Tibial nerve (tissue), 4 donors: Measurements from ENCODE around the gene SLC12A7. TPM values are rescaled to one million over a fixed set of nuclear protein-coding genes. Genes with fewer than 3 reads are reported as not detected.

ENCODE experiments used
- DNase-seq, 2 donors: peaks; one replicate each; pipeline ENCODE4 v3.0.0-alpha.2; 2019; ENCODE audit warnings: low spot score in 2 of 2
- H3K27ac ChIP-seq, 4 donors: fragments of 200-600 bp; sonication (generic) in 3 of 4; one replicate each; pipeline ENCODE4 v1.5.1; 2017 to 2019; ENCODE audit warnings: mild to moderate bottlenecking in 1 of 4
- H3K27me3 ChIP-seq, 2 donors: fragments of 200-600 bp; sonication (generic) in 1 of 2; one replicate each; pipeline versions ENCODE4 v1.5.1 to v1.6.0; 2017 to 2019
- H3K36me3 ChIP-seq, 3 donors: fragments of 200-600 bp; sonication (generic); one replicate each; pipeline ENCODE4 v1.5.1; 2018 to 2019
- H3K4me1 ChIP-seq, 4 donors: fragments of 200-600 bp; sonication (generic) in 3 of 4; one replicate each; pipeline ENCODE4 v1.5.1; 2017 to 2019
- H3K4me3 ChIP-seq, 4 donors: fragments of 200-600 bp; sonication (generic) in 3 of 4; one replicate each; pipeline ENCODE4 v1.5.1; 2017 to 2019; ENCODE audit warnings: mild to moderate bottlenecking in 1 of 4, moderate library complexity in 1 of 4
- H3K9me3 ChIP-seq, 4 donors: fragments of 200-600 bp; sonication (generic) in 3 of 4; one replicate each; pipeline ENCODE4 v1.5.1; 2017 to 2019
- CTCF ChIP-seq, 5 experiments: fragments of 200-600 bp in 3 of 5; fragments of 450-650 bp in 2 of 5; sonication (generic) in 3 of 5; IDR thresholded peaks; one replicate each; pipeline ENCODE4 v1.5.1; 2016 to 2019; ENCODE audit warnings: antibody characterized with exemption in 5 of 5, mild to moderate bottlenecking in 3 of 5, moderate library complexity in 2 of 5
- EP300 ChIP-seq, 2 donors: sonication (generic); formaldehyde crosslinking; IDR thresholded peaks; one replicate each; pipeline ENCODE4 v1.6.1; 2017; ENCODE audit warnings: antibody characterized with exemption in 2 of 2, mild to moderate bottlenecking in 1 of 2
- POLR2A ChIP-seq, 2 donors: fragments of 450-650 bp; IDR thresholded peaks; one replicate each; pipeline ENCODE4 v1.6.1; 2017; ENCODE audit warnings: antibody characterized with exemption in 2 of 2, mild to moderate bottlenecking in 2 of 2, moderate library complexity in 2 of 2
- WGBS, 2 donors: methylation state at CpG; one replicate each; pipeline ENCODE4 v1.1.5; 2018; 5-methylcytosine and 5-hydroxymethylcytosine counted together
- total RNA-seq, 4 donors: library from RNA; depleted of rRNA; stranded (reverse); fragments of >200 nt; gene quantifications; one replicate each; pipeline ENCODE4 v1.1.0, GENCODE V29; 2016

SLC12A7 gene
- total RNA-seq, 4 donors from 2014 or later: 11.4 to 39.3 (median 18.8) TPM

GRCh38 chr5:1107167-1108022 lies 4.5 kb downstream of the SLC12A7 start:
- Histone ChIP-seq H3K36me3 (no peaks in the 10 kb centered on the region), H3K27me3 (no peaks in the 10 kb centered on the region), H3K4me3 (no peak overlapping the region), H3K27ac (peak overlapping the region in 3 of 4 donors; percentile 16 to 71 (median 37)), H3K9me3 (no peaks in the 10 kb centered on the region), H3K4me1 (peaks cover 0 to 73% (median 33%) of the 10 kb centered on the region in 4 donors)
- 72 to 82% methylated on average over 24 to 26 of the region's 26 CpGs for WGBS, 2 donors
- TF ChIP-seq CTCF (IDR thresholded peaks at IDR 0.05) (no peak), EP300 (IDR thresholded peaks at IDR 0.05) (no peak), POLR2A (IDR thresholded peaks at IDR 0.05) (no peak)
- DNase-seq: no peak

GRCh38 chr5:1106385-1107166 lies 5.3 kb downstream of the SLC12A7 start:
- Histone ChIP-seq H3K4me1 (peaks cover 0 to 77% (median 37%) of the 10 kb centered on the region in 4 donors), H3K36me3 (no peaks in the 10 kb centered on the region), H3K4me3 (no peak overlapping the region), H3K27ac (peak overlapping the region in 2 of 4 donors; percentile 37 to 71), H3K9me3 (no peaks in the 10 kb centered on the region), H3K27me3 (no peaks in the 10 kb centered on the region)
- 76 to 82% methylated on average over 20 to 23 of the region's 23 CpGs for WGBS, 2 donors
- DNase-seq: no peak
- TF ChIP-seq CTCF (IDR thresholded peaks at IDR 0.05) (no peak), EP300 (IDR thresholded peaks at IDR 0.05) (no peak), POLR2A (IDR thresholded peaks at IDR 0.05) (no peak)

GRCh38 chr5:1105350-1106265 lies 6.3 kb downstream of the SLC12A7 start:
- Histone ChIP-seq H3K27me3 (no peaks in the 10 kb centered on the region), H3K27ac (peak overlapping the region in 2 of 4 donors; percentile 64 to 71), H3K36me3 (no peaks in the 10 kb centered on the region), H3K9me3 (no peaks in the 10 kb centered on the region), H3K4me1 (peaks cover 0 to 82% (median 34%) of the 10 kb centered on the region in 4 donors), H3K4me3 (no peak overlapping the region)
- DNase-seq: no peak
- TF ChIP-seq EP300 (IDR thresholded peaks at IDR 0.05) (no peak), CTCF (IDR thresholded peaks at IDR 0.05) (no peak), POLR2A (IDR thresholded peaks at IDR 0.05) (no peak)
- WGBS, 2 donors: 60 to 64% methylated on average over 17 of the region's 19 CpGs

GRCh38 chr5:1104327-1105006 lies 7.4 kb downstream of the SLC12A7 start:
- Histone ChIP-seq H3K27ac (peak overlapping the region in 2 of 4 donors; percentile 63 to 71), H3K36me3 (no peaks in the 10 kb centered on the region), H3K4me3 (no peak overlapping the region), H3K27me3 (no peaks in the 10 kb centered on the region), H3K9me3 (no peaks in the 10 kb centered on the region), H3K4me1 (peaks cover 0 to 78% (median 30%) of the 10 kb centered on the region in 4 donors)
- 59 to 61% methylated on average over 23 to 24 of the region's 27 CpGs for WGBS, 2 donors
- no peak for TF ChIP-seq CTCF (IDR thresholded peaks at IDR 0.05)
- TF ChIP-seq POLR2A (IDR thresholded peaks at IDR 0.05): no peak
- no peak for TF ChIP-seq EP300 (IDR thresholded peaks at IDR 0.05)
- DNase-seq: no peak
